Measurements from ENCODE around the gene PRKAG2. TPM values are rescaled to one million over a fixed set of nuclear protein-coding genes. Genes with fewer than 3 reads are reported as not detected.

Gene PRKAG2
- total RNA-seq, 2 experiments from 2014 or later = 39.3 to 42.3 TPM

DNA sequence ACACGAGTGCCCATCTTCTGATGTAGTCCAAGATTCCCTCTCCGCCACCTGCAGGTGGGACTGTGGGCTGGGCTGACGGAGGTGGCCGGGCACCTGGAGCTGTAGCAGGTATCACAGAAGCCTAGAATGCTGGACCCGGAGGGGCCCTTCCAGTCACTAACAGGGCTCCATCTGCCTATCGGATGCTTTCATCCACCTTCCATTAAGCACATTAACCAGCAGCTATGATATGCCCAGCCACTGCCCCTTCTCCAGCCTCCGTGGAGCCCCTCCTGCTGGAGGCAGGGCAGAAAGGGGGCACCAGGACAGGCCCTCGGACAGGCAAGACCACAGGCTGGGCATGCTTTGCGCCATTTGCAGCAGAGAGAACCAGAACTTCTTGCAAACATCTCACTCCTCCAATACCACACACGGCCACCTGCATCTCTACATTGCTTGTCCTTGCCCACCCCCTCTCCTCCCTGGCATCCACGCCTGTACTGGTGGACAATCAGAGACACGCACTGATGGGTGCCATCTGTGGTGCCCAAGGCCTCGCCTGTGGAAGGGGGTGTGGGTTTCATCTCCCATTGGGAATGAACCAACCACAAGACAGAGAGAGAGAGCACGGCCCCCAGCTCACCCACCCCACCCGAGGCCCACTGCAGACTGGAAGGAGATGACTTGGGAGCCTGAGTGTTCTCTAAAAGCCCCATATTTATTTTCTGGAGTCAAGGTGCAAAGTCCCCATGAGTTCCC, 16.8 kb downstream of the PRKAG2 start:
- Mint-ChIP-seq H3K4me1 (ENCODE audit: low read depth) (peaks cover 42% of the 10 kb centered on the region), H3K4me3 (no peak overlapping the region), H3K36me3 (ENCODE audit: low read depth) (no peaks in the 10 kb centered on the region), H3K27ac (no peak overlapping the region), H3K9me3 (no peaks in the 10 kb centered on the region), H3K27me3 (no peaks in the 10 kb centered on the region)
- Histone ChIP-seq H3K9me3 (ENCODE audit: control insufficient read depth in 1 of 2, insufficient read depth in 1 of 2, low read length in 2 of 2) (no peaks in the 10 kb centered on the region), H3K27me3 (ENCODE audit: control insufficient read depth in 1 of 2, insufficient read depth in 2 of 2, low read length in 2 of 2) (no peaks in the 10 kb centered on the region), H3K36me3 (ENCODE audit: insufficient read depth, low read length) (peaks cover 7% of the 10 kb centered on the region), H3K27ac (ENCODE audit: low read depth in 1 of 2, low read length in 2 of 2) (no peak overlapping the region), H3K4me1 (ENCODE audit: insufficient read depth, low read length) (peaks cover 4% of the 10 kb centered on the region), H3K4me3 (ENCODE audit: low read length) (no peak overlapping the region)
- ChIA-PET POLR2A (interaction anchor here (1.2 kb wide), 1 partner anchor 17 kb away, joined by 3 read pairs; the partner anchor contains the start of gene PRKAG2), CTCF (no interaction called here)
- intact Hi-C loops (cut with DNase I, micrococcal nuclease) = loop anchor here in 1 of 2 experiments (10.0 kb wide), 1 partner anchor 145 kb away; no protein-coding TSS in a partner anchor
- ATAC-seq (ENCODE audit: poor library complexity) (no peak), DNase-seq (no peak)
- TF ChIP-seq, protein P1, sequence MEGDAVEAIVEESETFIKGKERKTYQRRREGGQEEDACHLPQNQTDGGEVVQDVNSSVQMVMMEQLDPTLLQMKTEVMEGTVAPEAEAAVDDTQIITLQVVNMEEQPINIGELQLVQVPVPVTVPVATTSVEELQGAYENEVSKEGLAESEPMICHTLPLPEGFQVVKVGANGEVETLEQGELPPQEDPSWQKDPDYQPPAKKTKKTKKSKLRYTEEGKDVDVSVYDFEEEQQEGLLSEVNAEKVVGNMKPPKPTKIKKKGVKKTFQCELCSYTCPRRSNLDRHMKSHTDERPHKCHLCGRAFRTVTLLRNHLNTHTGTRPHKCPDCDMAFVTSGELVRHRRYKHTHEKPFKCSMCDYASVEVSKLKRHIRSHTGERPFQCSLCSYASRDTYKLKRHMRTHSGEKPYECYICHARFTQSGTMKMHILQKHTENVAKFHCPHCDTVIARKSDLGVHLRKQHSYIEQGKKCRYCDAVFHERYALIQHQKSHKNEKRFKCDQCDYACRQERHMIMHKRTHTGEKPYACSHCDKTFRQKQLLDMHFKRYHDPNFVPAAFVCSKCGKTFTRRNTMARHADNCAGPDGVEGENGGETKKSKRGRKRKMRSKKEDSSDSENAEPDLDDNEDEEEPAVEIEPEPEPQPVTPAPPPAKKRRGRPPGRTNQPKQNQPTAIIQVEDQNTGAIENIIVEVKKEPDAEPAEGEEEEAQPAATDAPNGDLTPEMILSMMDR (IDR thresholded peaks at IDR 0.05) = no peak

DNA sequence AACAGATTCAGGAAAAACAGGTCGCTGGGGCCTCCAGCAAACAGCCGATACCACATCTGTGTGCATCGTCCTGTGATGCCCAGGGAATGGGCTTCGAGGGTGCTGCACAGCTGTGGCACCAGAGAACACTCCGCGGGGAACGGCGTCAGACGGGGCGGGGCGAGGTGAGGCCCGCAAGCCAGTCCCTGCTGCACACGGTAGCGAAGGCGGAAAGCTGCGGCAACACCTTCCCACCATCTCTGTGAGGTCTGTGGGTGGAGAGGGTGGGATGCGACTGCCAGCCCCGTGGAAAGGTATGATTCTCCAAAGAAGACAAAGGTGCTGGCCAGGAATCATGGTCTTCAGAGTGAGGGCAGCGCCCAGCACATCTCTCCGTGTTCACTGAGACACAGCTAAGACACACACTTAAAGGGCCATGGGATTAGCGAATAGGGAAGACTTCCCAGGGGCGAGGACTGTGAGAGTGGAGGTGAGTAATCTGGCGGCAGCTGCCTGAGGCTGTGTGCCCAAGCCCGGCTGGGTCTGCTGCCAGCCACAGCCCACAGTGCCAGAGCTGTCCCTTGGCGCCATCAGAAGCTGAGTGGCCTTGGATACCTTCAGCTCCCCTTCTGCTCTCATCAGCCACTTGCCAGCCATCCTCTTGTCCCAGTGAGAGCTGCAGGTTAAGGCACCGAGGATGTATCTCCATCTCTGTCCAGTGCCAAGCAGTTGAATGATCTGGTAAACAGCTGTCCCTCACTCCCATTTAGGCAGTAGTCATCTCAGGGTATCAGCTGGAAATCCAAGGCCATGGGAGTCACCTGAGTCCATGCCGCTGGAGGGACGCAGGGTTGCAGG, 17.6 kb downstream of the PRKAG2 start:
- ChIA-PET POLR2A (interaction anchor here (1.2 kb wide), 1 partner anchor 18 kb away, joined by 3 read pairs; the partner anchor contains the start of gene PRKAG2), CTCF (no interaction called here)
- no peaks in the 10 kb centered on the region for H3K27me3 Mint-ChIP-seq
- no peaks in the 10 kb centered on the region for H3K9me3 Mint-ChIP-seq
- Histone ChIP-seq H3K9me3 (ENCODE audit: control insufficient read depth in 1 of 2, insufficient read depth in 1 of 2, low read length in 2 of 2) (no peaks in the 10 kb centered on the region), H3K4me1 (ENCODE audit: insufficient read depth, low read length) (peaks cover 4% of the 10 kb centered on the region), H3K4me3 (ENCODE audit: low read length) (no peak overlapping the region), H3K36me3 (ENCODE audit: insufficient read depth, low read length) (peaks cover 7% of the 10 kb centered on the region), H3K27me3 (ENCODE audit: control insufficient read depth in 1 of 2, insufficient read depth in 2 of 2, low read length in 2 of 2) (no peaks in the 10 kb centered on the region), H3K27ac (ENCODE audit: low read depth in 1 of 2, low read length in 2 of 2) (no peak overlapping the region)
- peak in 1 of 14 experiments; percentile 6 for DNase-seq
- H3K4me3 Mint-ChIP-seq = no peak overlapping the region
- H3K27ac Mint-ChIP-seq = no peak overlapping the region
- no peak for ATAC-seq (ENCODE audit: poor library complexity)
- TF ChIP-seq, protein P1 (IDR thresholded peaks at IDR 0.05) = no peak
- intact Hi-C loops (cut with DNase I, micrococcal nuclease) = loop anchor here in 1 of 2 experiments (10.0 kb wide), 1 partner anchor 145 kb away; no protein-coding TSS in a partner anchor
- peaks cover 39% of the 10 kb centered on the region for H3K4me1 Mint-ChIP-seq (ENCODE audit: low read depth)
- no peaks in the 10 kb centered on the region for H3K36me3 Mint-ChIP-seq (ENCODE audit: low read depth)

GRCh38 chr7:151858456-151858855, 18.5 kb downstream of the PRKAG2 start:
- Mint-ChIP-seq H3K9me3 (no peaks in the 10 kb centered on the region), H3K4me1 (ENCODE audit: low read depth) (peaks cover 37% of the 10 kb centered on the region), H3K27me3 (no peaks in the 10 kb centered on the region), H3K36me3 (ENCODE audit: low read depth) (no peaks in the 10 kb centered on the region), H3K27ac (no peak overlapping the region), H3K4me3 (no peak overlapping the region)
- CTCF ChIA-PET = no interaction called here
- TF ChIP-seq, protein P1 (IDR thresholded peaks at IDR 0.05) = no peak
- DNase-seq (no peak), ATAC-seq (ENCODE audit: poor library complexity) (no peak)
- no peak overlapping the region for H3K27ac ChIP-seq (ENCODE audit: low read depth in 1 of 2, low read length in 2 of 2)
- no peaks in the 10 kb centered on the region for H3K9me3 ChIP-seq (ENCODE audit: control insufficient read depth in 1 of 2, insufficient read depth in 1 of 2, low read length in 2 of 2)
- intact Hi-C loops (cut with DNase I, micrococcal nuclease) = loop anchor here in 1 of 2 experiments (10.0 kb wide), 1 partner anchor 146 kb away; no protein-coding TSS in a partner anchor
- peaks cover 7% of the 10 kb centered on the region for H3K36me3 ChIP-seq (ENCODE audit: insufficient read depth, low read length)
- H3K27me3 ChIP-seq (ENCODE audit: control insufficient read depth in 1 of 2, insufficient read depth in 2 of 2, low read length in 2 of 2) = no peaks in the 10 kb centered on the region
- POLR2A ChIA-PET = no interaction called here
- H3K4me1 ChIP-seq (ENCODE audit: insufficient read depth, low read length) = peaks cover 4% of the 10 kb centered on the region
- no peak overlapping the region for H3K4me3 ChIP-seq (ENCODE audit: low read length)
